Measurements from ENCODE around the gene MYBPH.

The MYBPH gene

DNA sequence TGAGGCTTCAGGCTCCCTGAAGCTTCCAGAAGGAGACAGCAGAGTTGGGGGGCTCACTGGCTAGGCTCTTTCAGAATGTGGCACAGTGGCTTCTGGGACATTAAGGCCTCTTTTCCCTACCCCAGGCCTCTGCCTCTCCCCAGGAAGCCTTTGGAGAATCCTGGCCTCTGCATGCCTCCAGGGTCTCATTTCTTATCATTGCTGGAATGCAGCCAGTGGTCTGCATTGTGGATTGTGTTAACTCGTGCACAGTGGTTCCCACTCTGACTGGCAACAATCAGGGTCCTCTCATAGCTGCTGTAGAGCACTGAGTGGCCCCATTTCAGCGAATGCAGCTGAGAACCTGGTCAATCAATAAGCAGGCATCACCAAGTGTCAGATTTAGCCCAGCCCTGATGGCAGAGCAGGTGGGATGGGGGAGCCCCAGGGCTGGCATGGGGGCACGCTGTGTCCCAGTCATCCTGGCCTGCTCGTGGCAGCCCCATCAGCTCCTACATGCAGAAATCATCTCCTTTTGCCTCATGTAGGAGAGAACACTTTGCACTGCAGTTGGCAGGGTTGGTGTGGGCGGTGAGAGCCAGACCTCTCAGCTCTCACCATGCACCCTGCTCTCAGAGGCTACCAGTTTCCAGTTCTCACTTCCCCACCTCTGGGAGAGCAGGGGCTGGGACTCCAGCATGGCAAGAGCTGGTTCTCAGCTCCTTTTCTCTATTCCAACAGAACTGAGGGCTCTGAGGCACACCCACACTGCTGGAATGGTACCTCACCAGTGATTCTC, 34.7 kb downstream of the MYBPH start:
- no peak overlapping the region for H3K4me3 ChIP-seq (ENCODE audit: low read depth, low read length)
- no peak for DNase-seq (ENCODE audit: low read depth)
- TF ChIP-seq, protein P1, sequence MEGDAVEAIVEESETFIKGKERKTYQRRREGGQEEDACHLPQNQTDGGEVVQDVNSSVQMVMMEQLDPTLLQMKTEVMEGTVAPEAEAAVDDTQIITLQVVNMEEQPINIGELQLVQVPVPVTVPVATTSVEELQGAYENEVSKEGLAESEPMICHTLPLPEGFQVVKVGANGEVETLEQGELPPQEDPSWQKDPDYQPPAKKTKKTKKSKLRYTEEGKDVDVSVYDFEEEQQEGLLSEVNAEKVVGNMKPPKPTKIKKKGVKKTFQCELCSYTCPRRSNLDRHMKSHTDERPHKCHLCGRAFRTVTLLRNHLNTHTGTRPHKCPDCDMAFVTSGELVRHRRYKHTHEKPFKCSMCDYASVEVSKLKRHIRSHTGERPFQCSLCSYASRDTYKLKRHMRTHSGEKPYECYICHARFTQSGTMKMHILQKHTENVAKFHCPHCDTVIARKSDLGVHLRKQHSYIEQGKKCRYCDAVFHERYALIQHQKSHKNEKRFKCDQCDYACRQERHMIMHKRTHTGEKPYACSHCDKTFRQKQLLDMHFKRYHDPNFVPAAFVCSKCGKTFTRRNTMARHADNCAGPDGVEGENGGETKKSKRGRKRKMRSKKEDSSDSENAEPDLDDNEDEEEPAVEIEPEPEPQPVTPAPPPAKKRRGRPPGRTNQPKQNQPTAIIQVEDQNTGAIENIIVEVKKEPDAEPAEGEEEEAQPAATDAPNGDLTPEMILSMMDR (IDR thresholded peaks at IDR 0.05; ENCODE audit: insufficient read depth, low read depth, low read length, missing control alignments): no peak

DNA sequence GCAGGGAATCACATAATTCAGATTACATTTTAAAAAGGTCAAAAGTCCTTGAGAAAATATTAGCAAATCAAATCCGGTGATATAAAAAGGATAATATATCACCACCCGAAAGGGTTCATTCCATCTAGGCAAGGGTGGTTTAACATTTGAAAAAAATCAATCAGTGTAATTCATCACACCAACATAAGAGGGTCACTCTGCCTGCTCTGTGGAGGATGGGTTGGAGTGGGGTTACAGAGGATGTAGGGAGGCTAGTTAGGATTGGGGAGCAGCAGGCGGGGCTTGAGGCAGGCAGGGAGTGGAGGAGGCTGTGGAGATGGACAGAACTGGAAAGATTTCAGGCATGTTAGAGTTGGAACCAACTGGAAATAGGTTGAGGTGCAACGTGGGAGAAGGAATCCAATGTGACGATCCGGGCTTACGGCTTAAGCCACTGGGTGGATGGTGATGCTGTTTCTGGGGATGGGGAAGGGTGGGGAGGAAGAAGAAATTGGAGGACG, 35.6 kb downstream of the MYBPH start:
- DNase-seq (ENCODE audit: low read depth): no peak
- no peak overlapping the region for H3K4me3 ChIP-seq (ENCODE audit: low read depth, low read length)
- TF ChIP-seq, protein P1 (IDR thresholded peaks at IDR 0.05; ENCODE audit: insufficient read depth, low read depth, low read length, missing control alignments): no peak

DNA sequence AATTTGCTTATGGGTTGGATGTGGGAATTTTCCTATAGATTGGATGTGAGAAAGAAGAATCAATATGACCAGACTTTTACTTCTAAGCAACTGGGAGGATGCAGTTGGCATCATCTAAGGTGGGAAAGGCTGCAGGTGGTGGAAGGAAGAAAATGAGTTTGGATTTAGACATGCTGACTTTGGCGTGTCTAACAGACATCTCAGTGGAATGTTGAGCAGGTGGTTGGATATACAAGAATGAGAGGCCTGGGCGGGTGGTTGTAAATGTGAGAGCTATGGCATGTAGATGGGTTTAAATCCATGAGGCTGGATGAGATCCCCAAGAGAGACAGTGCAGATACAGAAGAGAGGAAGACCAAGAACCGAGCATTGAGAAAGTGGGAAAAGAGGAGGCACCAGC, 37.6 kb downstream of the MYBPH start:
- TF ChIP-seq, protein P1 (IDR thresholded peaks at IDR 0.05; ENCODE audit: insufficient read depth, low read depth, low read length, missing control alignments): no peak
- DNase-seq (ENCODE audit: low read depth): no peak
- no peak overlapping the region for H3K4me3 ChIP-seq (ENCODE audit: low read depth, low read length)

DNA sequence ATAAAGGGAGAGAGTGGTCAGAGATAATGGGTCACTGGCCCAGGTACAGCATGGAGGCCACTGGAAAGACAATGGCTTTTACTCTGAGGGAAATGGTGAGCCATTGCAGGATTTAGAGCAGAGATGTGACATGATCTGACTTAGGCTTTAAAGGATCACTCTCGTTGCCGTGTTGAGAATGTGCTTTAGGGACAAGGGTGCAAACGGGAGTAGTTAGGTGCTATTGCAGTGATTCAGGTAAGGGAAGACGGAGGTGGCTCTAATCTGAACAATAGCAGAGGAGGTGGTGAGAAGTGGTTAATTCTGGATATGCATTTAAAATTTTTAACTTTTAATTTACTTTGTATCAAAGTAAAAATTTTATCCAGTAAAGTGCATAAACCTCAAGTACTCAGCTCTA, 38.3 kb downstream of the MYBPH start:
- H3K4me3 ChIP-seq (ENCODE audit: low read depth, low read length): no peak overlapping the region
- TF ChIP-seq, protein P1 (IDR thresholded peaks at IDR 0.05; ENCODE audit: insufficient read depth, low read depth, low read length, missing control alignments): no peak
- DNase-seq (ENCODE audit: low read depth): no peak

DNA sequence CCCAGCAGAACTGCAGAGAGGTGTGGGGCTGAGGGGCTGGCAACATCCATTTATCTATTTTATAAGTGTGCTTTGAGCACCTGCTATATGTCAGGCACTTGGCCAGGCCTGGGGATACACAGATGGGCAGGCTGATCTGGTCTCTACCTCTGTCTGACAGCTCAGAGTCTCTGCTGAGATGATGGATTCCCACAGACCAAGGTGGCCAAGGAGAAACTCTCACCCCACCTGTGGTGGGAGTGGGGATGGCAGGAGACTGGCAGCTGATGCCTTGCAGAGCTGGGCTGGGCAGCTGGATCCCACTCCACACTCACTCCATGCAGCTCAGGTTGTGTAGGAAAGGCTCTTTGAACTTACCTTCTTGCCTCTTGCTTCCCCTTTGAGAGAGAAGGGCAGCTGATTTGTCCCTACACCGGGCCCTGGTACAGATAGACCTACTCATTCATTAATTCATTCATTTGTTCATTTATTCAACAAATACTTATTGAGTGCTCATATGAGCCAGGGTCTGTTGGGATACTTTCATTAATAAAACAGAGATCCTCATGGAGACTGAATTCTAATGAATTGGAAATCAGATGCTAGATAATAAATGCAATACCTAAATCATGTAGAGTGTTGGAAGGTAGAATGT, 39.1 kb downstream of the MYBPH start:
- TF ChIP-seq, protein P1 (IDR thresholded peaks at IDR 0.05; ENCODE audit: insufficient read depth, low read depth, low read length, missing control alignments): peak; percentile 8
- H3K4me3 ChIP-seq (ENCODE audit: low read depth, low read length): no peak overlapping the region
- no peak for DNase-seq (ENCODE audit: low read depth)

DNA sequence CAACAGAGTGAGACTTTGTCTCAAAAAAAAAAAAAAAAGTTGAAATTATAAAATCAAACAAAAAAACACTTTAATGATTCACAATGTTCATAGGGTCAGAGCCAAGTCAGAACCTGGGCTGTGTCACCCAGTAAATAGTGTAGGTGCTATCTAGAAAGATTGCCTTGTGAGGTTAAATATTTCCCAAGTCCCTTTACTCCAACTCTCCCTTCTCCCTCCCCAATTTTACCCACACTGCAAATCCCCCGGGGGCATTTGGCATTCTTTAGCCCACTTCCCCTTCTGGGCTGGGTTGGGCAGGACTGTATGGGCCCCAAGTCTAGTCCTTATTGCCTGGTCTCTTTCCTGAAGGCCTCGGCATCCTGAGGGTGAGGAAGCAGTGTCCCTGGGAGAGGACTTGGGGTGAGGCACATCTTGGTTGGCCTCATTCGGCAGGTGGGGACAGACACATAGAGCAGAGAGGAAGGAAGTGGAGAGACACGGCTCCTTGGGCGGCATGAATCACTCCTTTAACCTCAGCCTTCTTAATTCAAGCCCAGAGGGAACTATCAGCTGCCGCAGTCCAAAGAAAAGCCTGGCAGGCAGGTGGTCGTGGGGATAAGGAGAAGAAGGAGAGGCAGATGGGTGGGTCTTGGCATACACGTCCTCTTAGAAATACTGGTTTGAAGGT, 39.9 kb downstream of the MYBPH start:
- DNase-seq (ENCODE audit: low read depth): no peak
- TF ChIP-seq, protein P1 (IDR thresholded peaks at IDR 0.05; ENCODE audit: insufficient read depth, low read depth, low read length, missing control alignments): no peak
- H3K4me3 ChIP-seq (ENCODE audit: low read depth, low read length): no peak overlapping the region
